ENCODE data around the gene NUP37.

The NUP37 gene

GRCh38 chr12:102024765-102025164 is 95.1 kb downstream of the NUP37 start:
- no peak for DNase-seq

DNA sequence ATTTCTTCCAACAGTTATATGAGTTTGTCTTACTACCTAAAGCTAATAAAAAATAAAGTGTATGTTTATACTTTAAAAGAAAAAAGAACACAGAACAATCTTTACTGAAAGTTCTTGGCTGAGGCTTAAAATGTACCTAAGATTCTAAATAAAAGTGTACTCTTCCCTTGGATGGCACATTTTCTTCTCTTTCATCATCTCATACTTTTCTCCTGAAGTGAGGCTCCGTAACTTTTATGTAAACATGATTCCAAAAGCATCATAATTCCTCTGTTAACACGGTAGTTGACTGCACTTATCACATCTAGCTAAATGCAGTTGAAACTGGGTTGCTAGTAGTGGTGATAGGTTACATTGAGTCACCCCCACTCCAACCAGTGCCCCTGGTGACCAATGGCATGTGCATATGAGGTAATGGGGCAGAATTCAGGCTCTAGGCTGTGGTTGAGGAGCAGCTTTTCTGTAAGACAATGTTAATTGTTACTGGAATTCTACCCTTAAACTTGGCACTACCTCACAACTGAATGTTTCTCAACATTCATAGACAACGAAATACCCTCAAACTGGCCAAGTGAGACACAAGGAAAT is 96.5 kb downstream of the NUP37 start:
- no peak for DNase-seq
